Activated CD4-positive, CD25-positive, alpha-beta regulatory T cell (primary cell): ENCODE measurements around the gene RNF214.
"Not testable (repeated sequence)": the region's sequence is repeated elsewhere in the genome, so short reads cannot be mapped to it uniquely, and the experiment has no call there.

Source experiments
- DNase-seq, 4 experiments: peaks; one replicate each; lab custom pipeline; 2025; lab: John Stamatoyannopoulos, UW

RNF214 gene

DNA sequence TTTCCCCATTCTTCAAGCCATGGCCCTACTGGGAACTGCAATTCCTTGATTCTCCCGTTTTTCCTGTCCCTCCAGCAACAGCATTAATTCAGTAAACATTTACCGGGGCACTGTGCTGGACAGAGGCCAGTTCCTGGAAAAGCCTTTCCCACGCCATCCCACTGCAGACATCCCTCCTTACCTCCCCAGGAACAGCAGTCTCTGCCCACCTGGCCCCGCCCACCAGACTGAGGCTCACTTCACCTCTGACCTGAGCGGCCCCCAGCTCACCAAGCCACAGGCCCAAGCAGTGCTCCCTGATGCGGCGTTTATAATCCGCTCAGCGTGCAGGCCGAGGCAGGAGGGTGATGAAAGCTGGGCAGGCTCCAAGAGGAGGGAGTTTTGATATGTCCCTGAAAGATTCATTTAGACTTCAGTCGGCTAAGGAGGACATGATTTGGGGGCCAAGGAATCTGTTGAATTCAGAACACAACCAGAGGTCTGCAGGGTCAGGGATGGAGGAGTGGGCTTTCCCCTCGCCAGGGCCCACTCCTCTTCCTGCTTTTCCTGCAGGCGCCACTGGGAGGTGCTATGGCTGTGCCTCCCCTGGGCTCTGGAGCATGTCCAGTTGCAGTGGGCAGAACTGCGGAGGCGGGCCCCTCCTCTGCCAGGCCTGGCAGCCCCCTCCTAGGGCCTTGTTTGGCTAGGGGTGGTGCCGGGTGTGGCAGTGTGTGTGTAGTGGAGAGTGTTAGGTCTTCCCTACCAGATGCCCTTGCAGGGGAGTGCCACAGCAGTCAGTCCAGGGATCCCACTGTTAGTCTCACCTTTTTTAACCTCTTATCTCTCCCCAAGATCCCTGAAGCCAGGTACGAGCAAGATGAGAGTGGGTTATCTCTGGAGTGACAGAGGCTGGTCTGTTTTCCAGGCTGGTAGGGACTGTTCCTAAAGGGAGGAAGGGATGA is 34.7 kb upstream of the RNF214 start:
- no peak for DNase-seq

DNA sequence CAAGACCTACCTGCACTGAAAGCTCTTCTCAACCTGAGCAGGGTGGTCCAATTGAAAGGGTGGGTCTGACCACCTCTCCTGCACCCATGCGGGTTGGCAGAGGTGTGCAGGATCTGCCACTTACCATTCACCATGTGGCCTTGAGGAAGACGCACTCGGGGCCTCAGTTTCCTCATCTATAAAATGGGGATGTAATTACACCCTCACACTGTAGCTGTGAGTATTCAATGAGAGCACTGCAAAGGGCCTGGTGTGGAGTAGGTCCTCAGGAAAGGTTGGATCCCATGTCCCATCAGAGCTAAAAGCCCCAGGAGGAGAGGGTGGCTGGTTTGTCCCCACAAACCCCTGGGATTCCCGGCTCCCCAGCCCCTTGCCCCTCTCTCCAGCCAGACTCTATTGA is 33.9 kb upstream of the RNF214 start:
- DNase-seq, result no peak

DNA sequence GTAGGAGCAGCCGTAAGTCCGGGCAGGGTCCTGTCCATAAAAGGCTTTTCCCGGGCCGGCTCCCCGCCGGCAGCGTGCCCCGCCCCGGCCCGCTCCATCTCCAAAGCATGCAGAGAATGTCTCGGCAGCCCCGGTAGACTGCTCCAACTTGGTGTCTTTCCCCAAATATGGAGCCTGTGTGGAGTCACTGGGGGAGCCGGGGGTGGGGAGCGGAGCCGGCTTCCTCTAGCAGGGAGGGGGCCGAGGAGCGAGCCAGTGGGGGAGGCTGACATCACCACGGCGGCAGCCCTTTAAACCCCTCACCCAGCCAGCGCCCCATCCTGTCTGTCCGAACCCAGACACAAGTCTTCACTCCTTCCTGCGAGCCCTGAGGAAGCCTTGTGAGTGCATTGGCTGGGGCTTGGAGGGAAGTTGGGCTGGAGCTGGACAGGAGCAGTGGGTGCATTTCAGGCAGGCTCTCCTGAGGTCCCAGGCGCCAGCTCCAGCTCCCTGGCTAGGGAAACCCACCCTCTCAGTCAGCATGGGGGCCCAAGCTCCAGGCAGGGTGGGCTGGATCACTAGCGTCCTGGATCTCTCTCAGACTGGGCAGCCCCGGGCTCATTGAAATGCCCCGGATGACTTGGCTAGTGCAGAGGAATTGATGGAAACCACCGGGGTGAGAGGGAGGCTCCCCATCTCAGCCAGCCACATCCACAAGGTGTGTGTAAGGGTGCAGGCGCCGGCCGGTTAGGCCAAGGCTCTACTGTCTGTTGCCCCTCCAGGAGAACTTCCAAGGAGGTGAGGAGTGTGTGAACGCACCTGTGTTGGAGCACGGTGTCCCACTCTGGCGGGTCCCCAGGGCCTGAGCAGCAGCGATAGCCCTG is 33.2 kb upstream of the RNF214 start, which contains the start of gene TAGLN:
Gene TAGLN, plus strand, starts transcription at position 318 of the 863 bp plus-strand sequence. CDS start 3,644 bp downstream, outside the sequence.
- no peak for DNase-seq

DNA sequence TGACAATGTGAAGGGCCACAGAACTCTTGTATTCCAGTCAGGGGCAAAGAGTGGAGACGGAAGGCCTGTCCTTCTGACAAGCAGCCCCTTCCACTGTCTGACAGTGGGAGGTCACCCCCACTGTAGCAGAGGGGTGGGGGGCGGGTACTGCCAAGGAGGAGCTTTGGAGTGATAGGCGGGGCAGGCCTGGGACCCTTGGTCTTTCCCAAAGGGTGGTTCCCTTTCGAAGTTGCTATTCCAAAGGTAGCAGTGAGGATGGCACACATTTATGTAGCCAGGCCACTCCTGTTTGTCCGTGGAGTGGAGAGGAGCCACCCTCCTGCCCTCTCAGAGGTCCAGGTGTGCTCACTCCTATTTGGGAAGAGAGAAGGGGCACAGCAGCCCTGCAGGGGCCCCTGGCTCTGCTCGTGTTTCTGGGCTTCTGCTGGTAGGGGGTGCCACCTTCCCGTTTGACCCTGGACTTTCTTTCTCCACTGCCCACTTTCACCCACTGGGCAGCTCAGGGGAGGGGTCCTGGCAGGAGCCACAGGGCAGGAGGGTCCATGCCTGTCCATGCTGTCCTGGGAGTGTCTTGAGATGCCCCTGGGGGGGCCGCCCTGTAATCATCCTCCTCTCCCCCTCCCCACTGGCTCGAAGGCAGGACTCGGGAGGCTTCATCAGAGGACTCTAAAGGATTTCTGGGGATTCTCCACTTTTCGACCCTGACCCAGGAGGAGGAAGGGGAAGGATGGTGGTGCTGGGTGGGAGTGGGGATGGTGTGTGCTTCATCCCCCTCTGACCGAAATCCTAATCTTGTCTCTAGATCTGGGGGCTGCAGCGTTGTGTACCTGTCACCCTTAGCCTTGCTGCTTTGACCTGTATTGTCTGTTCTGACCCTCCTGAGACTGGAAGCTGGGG is 32.3 kb upstream of the RNF214 start:
- DNase-seq, result no peak

DNA sequence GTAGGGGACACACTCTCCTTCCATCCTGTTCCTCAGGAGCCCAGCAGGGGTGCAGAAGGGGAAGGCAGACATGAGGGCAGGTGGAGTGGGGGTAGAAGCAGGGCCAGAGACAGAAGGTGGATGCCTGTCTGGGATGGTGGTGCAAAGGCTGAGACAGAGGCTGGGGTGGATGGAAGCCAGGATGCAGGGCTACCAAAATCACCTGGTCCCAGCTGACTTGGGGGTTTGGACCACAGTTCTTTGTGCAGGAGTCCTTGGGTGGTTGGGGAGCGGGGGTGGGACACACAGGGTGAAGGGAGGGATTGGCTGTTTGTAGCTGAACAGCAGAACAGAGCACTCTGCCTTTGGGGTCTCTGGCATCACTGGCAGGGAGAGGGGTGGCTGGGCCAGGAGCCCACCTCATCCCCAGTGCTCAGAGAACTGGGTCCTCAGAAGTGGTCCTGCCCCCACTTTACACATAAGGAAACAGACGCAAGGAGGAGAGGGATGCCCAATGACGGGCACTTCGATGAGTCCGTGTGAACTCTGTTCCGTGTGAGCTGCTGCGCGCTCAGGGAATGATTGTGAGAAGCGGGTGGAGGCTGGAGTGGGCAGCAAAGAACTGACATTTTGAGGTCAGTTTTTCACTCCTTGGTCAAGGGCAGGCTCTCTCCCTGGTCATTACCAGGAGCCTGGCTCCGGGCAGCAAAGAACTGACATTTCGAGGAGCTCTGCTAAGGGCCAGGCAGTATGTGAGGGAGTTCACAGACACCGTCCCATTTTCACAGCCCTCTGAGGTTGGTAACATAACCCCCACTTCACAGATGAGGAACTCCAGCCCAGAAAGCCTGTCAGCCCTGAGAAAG is 31.4 kb upstream of the RNF214 start:
- no peak for DNase-seq

DNA sequence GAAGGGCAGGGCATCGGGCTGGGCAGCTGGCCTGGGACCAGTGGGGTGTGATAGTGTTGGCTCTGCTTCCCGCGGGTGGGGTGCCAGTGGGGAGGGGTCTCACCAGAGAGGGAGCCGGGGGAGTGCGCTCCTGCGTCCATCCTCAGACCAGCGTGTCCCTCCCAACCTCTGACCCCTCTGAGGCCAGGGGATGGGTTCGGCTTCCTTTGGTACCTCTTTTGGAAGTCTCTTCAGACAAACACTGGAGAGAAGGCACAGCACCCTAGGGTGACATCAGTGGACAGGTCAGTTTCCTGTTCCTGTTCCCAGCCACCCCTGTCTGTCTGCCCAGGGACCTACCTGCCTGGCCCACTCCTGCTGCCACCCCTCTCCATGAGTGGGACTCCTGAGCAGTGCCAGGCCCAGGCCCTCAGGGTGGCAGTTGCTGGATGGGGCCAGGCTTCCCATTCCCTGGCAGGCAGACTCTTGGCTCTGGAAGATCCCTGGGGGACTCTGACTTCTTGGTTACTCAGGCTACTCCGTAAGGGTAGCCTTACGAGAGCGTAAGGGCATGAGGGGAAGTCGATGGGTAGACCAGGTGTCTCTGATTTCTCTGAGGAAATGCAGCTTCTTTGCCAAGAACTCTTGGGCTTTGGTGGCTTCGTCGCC is 30.7 kb upstream of the RNF214 start:
- DNase-seq, result no peak

DNA sequence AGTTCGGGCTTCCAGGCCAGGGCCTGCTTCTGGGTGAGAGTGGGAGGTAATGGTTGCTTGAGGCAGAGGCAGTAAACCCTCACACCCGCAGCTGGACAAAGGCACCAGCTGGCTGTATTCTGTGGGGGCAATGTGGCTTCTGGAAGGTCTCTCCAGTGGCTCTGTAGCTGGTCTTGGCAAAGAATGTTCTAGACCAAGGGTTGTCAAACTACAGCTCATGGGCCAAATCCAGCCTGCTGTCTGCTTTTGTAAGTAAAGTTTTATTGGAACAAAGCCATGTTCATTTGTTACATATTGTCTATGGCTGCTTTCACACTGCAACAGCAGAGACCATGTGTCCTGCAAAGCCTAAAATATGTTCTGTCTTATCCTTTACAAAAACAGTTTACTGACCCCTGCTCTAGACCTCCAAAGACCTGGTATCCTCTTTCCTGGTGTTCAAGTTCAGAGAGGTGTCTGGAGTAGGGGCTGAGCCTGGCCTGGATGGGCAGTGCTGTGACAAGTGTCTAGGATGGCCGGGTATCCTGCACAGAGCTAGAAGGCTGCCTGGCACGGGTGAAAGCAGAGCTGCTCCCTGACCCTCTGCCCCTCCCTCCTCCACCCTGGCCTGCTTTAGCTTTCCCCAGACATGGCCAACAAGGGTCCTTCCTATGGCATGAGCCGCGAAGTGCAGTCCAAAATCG is 29.9 kb upstream of the RNF214 start:
- no peak for DNase-seq

DNA sequence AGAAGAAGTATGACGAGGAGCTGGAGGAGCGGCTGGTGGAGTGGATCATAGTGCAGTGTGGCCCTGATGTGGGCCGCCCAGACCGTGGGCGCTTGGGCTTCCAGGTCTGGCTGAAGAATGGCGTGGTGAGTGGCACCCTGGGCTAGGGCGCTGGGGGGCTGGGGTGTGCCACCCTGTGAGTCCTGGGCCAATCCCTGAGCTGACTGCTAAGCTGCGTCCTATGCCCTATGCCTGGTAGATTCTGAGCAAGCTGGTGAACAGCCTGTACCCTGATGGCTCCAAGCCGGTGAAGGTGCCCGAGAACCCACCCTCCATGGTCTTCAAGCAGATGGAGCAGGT is 29.4 kb upstream of the RNF214 start:
- no peak for DNase-seq

DNA sequence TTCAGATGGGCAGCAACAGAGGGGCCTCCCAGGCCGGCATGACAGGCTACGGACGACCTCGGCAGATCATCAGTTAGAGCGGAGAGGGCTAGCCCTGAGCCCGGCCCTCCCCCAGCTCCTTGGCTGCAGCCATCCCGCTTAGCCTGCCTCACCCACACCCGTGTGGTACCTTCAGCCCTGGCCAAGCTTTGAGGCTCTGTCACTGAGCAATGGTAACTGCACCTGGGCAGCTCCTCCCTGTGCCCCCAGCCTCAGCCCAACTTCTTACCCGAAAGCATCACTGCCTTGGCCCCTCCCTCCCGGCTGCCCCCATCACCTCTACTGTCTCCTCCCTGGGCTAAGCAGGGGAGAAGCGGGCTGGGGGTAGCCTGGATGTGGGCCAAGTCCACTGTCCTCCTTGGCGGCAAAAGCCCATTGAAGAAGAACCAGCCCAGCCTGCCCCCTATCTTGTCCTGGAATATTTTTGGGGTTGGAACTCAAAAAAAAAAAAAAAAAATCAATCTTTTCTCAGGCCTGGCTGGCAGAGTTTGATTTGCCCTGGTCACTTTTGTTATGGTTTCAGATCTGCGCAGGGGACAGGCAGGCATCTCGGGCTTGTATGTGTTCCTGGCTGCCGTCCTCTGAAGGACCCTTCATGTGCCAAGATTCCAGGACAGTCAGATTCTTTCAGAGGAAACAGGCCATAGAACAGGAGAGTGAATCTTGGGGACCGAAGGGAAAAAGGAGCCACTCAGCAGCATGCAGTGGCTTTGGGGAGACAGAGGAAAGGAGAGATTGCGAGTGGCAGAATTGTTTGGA is 28.0 kb upstream of the RNF214 start:
- DNase-seq, result no peak

DNA sequence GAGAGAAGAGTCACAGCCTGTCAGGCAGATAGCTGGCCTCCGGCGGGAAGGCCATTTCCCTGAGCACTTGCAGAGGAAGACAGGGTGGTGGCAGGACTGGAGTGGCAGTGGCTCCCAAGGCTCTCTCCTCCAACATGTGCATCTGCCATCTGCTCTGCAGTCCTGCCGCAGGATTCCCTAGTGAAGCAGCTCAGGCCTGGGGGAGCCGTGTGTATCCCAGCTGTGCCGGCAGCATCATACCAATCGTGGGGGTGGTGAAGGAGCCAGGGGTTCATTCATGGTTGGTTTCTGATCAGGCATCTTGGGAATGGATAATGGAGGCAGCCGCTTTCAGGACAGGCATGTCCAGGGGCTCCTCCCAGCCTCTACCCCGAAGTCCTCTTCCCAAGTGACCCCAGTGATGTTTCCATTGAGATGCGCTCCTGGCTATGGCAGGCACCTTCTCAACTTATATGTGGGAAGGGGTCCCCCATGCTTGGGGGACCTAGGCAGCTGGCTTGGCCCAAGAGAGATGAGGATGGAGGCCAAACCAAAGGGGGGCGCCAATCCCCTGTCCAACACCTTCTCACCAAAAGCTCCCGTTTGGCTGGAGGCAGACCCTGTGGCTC is 27.2 kb upstream of the RNF214 start:
- DNase-seq, result no peak

DNA sequence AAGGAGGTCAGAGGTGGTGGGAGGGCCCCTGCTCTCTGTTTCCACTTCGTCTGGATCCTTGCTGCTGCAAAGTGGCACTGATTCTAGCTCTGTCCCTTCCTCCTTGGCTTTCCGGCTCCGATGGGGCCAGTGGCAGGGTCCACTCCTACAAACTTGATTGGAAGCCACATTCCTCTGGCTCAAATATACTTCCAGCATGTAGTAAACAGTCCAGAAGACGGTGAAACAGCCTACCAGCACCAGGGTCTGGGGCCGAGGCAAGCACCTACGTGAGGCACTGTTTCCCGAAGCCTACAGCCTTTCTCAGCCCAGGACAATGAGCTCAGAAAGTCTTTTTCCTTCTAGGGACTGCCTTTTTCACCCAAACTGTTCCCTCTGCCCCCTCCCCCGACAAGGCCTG is 26.4 kb upstream of the RNF214 start:
- not testable (repeated sequence) for DNase-seq

DNA sequence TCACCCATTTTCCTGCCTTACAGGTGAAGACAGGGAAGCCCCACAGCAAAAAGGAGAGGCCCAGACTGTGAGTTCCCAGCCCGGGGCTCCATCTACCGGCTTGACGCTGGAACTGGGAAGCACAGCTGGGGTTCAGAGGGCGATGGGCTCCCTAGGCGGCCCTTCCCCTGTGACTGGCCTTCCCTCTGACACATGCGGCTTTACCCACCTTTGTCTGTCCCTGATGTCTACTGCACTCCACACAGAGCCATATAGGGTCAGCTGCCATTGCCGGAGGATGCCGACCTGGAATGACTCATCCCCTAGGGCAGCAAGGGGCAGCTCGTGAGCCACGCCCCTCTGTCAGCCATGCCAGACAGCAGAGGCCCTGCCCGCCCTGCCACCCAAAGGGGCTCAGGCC is 25.6 kb upstream of the RNF214 start:
- DNase-seq, result not testable (repeated sequence)

DNA sequence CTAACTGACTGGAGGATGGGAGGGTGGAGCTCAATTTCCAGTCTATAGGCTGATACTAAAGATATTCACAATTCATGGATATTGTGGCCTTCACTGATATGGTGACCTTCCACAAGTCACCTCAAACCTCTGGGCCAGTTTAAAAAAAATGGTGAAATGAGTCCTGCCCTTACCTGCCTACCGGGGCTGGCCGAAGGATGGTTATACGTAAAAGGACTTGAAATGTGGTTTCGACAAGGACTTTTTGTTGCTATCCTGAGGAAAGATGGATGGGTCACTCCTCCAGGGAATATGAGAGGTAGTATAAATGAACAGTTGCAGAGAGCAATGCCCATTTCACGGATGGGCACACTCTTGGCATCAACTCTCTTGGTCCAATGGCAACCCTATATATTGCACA is 25.0 kb upstream of the RNF214 start:
- not testable (repeated sequence) for DNase-seq

DNA sequence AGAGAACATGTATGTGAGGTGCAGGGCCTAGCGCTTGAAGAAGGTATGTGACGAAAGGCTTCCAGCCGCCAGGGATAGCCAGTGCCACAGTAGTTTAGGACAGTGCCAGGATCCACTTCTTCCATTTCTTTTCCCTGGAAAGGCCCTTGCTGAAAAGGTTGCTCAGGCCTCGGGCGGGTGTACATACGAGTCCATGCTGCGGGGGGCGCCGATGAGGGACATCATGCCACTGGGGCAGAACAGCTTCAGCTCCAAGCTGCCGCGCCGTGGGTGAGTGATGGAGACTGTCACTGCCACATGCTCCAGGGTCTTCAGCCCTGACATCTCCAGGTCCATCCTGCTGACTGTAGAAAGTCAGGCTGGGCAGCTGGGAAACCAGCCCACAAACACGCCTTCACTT is 23.8 kb upstream of the RNF214 start:
- DNase-seq, result not testable (repeated sequence)

DNA sequence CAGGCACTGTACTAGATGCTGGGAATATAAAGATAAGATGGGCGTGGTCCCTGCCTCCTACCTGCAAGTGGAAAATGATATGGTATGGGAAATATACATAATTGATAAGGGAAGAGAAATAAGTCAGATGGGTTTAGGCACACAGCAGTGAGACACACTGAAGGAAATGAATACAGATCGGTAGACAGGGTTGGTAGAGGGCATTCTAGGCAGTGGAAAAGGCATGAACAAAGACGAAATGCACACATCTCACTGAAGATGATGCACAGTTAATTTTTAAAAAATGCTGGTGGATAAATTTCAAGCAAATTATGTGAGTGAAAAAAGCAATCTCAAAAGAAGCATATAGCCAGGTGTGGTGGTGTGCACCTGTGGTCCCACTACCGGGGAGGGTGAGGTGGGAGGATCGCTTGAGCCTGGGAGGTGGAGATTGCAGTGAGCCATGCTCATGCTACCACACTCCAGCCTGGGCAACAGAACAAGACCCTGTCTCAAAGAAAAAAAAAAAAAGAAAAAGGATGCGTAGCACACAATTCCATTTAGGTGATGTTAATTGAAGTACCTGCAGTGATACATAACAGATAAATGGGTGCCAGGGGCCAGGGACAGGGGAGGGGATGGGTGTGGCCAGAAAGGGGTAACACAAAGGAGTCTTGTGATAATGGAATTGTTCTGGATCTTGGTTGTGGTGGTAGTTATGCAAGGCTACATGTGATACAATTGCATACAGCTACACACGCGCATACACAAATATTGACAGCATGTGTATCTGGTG is 22.9 kb upstream of the RNF214 start:
- not testable (repeated sequence) for DNase-seq

DNA sequence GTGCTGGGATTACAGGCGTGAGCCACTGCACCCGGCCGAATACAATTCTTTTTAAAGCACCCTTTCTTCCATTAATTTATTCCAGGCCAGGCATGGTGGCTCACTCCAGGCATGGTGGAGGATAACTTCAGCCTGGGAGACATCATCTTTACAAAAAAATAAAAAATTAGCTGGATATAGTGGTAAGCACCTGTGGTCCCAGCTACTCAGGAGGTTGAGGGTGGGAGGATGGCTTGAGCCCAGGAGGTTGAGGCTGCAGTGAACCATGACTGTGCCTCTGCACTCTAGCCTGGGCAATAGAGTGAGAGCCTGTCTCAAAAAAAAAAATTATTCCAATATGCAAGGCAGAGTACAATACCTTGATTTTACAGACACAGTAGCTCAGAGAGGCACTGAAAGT is 21.9 kb upstream of the RNF214 start:
- DNase-seq, result no peak

DNA sequence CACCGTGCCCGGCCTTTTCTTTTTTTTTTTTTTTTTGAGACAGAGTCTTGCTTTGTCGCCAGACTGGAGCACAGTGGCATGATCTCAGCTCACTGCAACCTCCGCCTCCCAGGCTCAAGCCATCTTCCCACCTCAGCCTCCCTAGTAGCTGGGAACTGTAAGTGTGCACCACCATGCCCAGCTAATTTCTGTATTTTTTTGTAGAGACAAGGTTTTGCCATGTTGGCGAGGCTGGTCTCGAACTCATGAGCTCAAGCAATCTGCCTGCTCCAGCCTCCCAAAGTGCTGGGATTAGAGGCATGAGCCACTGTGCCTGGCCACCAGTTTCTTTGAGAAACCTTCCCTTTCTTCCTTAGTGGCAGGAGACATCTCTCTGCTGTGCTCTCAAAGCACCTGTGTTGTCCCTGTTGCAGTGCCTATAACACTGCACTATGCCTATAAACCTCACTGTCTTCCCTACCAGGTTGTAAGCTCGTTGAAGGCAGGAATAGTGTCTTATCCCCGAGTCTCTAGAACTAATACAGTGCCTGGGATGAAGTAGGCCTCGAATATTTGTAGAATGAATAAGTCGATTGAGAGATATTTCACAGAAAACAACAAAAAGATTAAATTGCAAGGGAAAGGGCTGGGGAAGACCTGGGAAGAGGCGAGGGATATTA is 19.6 kb upstream of the RNF214 start:
- DNase-seq, result no peak
